Measurements from ENCODE around the gene CCDC152.

CCDC152 gene

GRCh38 chr5:42740920-42741319 lies 15.7 kb upstream of the CCDC152 start:
- no peak overlapping the region for H3K4me2 ChIP-seq (ENCODE audit: low read length)
- H3K4me3 ChIP-seq (ENCODE audit: low read depth, low read length, poor library complexity, severe bottlenecking) = no peak overlapping the region
- H3K36me3 ChIP-seq (ENCODE audit: insufficient read depth, low read length) = no peaks in the 10 kb centered on the region
- H3K79me2 ChIP-seq (ENCODE audit: insufficient read depth, low read length) = no peaks in the 10 kb centered on the region
- TF ChIP-seq CTCF (IDR thresholded peaks at IDR 0.05; ENCODE audit: low read length) = no peak
- no peak for TF ChIP-seq EZH2 (IDR thresholded peaks at IDR 0.05; ENCODE audit: borderline replicate concordance, low read length)
- no peaks in the 10 kb centered on the region for H3K4me1 ChIP-seq (ENCODE audit: insufficient read depth, low read length, severe bottlenecking)
- no peak overlapping the region for H2AFZ ChIP-seq (ENCODE audit: low read length)
- H3K27me3 ChIP-seq (ENCODE audit: insufficient read depth, low read length) = no peaks in the 10 kb centered on the region
- no peak overlapping the region for H3K27ac ChIP-seq (ENCODE audit: low read depth, low read length, poor library complexity, severe bottlenecking)
- H3K9me2 ChIP-seq (ENCODE audit: low read depth, low read length) = no peaks in the 10 kb centered on the region
- no peaks in the 10 kb centered on the region for H3F3A ChIP-seq (ENCODE audit: insufficient read depth, low read length)
- H3K9me3 ChIP-seq (ENCODE audit: low read length) = no peaks in the 10 kb centered on the region
- no peak overlapping the region for H3K9ac ChIP-seq (ENCODE audit: low read length)
- H4K20me1 ChIP-seq (ENCODE audit: insufficient read depth, low read length) = no peaks in the 10 kb centered on the region

DNA sequence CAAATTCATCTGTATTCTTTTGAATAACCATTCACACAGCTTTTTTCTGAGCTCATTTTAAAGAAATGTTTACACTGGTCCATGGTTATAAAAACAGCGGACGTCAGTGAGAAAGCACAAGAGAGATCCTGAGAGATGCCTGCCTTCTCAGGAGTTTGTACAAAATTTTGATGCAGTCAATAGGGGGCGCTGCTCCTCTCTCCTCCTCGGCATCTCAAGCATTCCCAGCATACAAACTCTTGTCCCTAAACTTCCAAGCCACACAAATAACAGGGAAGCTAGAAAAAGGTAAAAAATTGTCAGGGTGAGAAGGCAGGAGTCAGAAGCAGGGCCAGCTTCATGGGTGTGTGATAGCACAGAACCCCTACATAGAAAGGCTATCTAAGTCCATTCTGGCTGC lies 11.2 kb upstream of the CCDC152 start:
- Histone ChIP-seq H3K27me3 (ENCODE audit: insufficient read depth, low read length) (no peaks in the 10 kb centered on the region), H3K9me3 (ENCODE audit: low read length) (no peaks in the 10 kb centered on the region), H2AFZ (ENCODE audit: low read length) (no peak overlapping the region), H3K4me1 (ENCODE audit: insufficient read depth, low read length, severe bottlenecking) (peaks cover 36% of the 10 kb centered on the region), H3K36me3 (ENCODE audit: insufficient read depth, low read length) (no peaks in the 10 kb centered on the region), H3K9ac (ENCODE audit: low read length) (no peak overlapping the region), H3K79me2 (ENCODE audit: insufficient read depth, low read length) (no peaks in the 10 kb centered on the region), H4K20me1 (ENCODE audit: insufficient read depth, low read length) (no peaks in the 10 kb centered on the region), H3K9me2 (ENCODE audit: low read depth, low read length) (no peaks in the 10 kb centered on the region), H3K4me3 (ENCODE audit: low read depth, low read length, poor library complexity, severe bottlenecking) (no peak overlapping the region), H3K27ac (ENCODE audit: low read depth, low read length, poor library complexity, severe bottlenecking) (no peak overlapping the region), H3K4me2 (ENCODE audit: low read length) (no peak overlapping the region), H3F3A (ENCODE audit: insufficient read depth, low read length) (no peaks in the 10 kb centered on the region)
- TF ChIP-seq EZH2 (IDR thresholded peaks at IDR 0.05; ENCODE audit: borderline replicate concordance, low read length) (no peak), CTCF (IDR thresholded peaks at IDR 0.05; ENCODE audit: low read length) (peak; percentile 51; the same call in 1 of the 2 replicates)

GRCh38 chr5:42745856-42746255 lies 10.8 kb upstream of the CCDC152 start:
- Histone ChIP-seq H3K79me2 (ENCODE audit: insufficient read depth, low read length) (no peaks in the 10 kb centered on the region), H3F3A (ENCODE audit: insufficient read depth, low read length) (no peaks in the 10 kb centered on the region), H3K4me2 (ENCODE audit: low read length) (no peak overlapping the region), H3K9me2 (ENCODE audit: low read depth, low read length) (no peaks in the 10 kb centered on the region), H3K4me1 (ENCODE audit: insufficient read depth, low read length, severe bottlenecking) (peaks cover 38% of the 10 kb centered on the region), H3K4me3 (ENCODE audit: low read depth, low read length, poor library complexity, severe bottlenecking) (no peak overlapping the region), H3K27ac (ENCODE audit: low read depth, low read length, poor library complexity, severe bottlenecking) (peak overlapping the region; percentile 31), H3K9ac (ENCODE audit: low read length) (no peak overlapping the region), H4K20me1 (ENCODE audit: insufficient read depth, low read length) (no peaks in the 10 kb centered on the region), H2AFZ (ENCODE audit: low read length) (no peak overlapping the region), H3K9me3 (ENCODE audit: low read length) (no peaks in the 10 kb centered on the region), H3K36me3 (ENCODE audit: insufficient read depth, low read length) (no peaks in the 10 kb centered on the region), H3K27me3 (ENCODE audit: insufficient read depth, low read length) (no peaks in the 10 kb centered on the region)
- TF ChIP-seq CTCF (IDR thresholded peaks at IDR 0.05; ENCODE audit: low read length) (no peak; the same call in 1 of the 2 replicates), EZH2 (IDR thresholded peaks at IDR 0.05; ENCODE audit: borderline replicate concordance, low read length) (no peak)
